Neuron (in vitro differentiated cells): ENCODE results near the gene SCUBE1.

Source experiments
- H2AFZ ChIP-seq: one replicate; pipeline ENCODE4 v1.6.1; 2013; ENCODE audit warnings: low read depth, mild to moderate bottlenecking, inconsistent platforms, low read length, moderate library complexity
- H3K27me3 ChIP-seq: one replicate; pipeline ENCODE4 v1.6.1; 2013; ENCODE audit warnings: low read length; ENCODE audit not compliant: insufficient read depth
- H3K36me3 ChIP-seq: one replicate; pipeline ENCODE4 v1.6.1; 2013; ENCODE audit warnings: low read length; ENCODE audit not compliant: insufficient read depth
- H3K4me1 ChIP-seq: one replicate; pipeline ENCODE4 v1.6.1; 2013; ENCODE audit warnings: low read length; ENCODE audit not compliant: insufficient read depth
- H3K4me3 ChIP-seq: 2 replicates; pipeline ENCODE4 v1.5.1; 2013; ENCODE audit warnings: mild to moderate bottlenecking, low read length, moderate library complexity
- H3K9me3 ChIP-seq: one replicate; pipeline ENCODE4 v1.6.1; 2013; ENCODE audit warnings: low read length

The SCUBE1 gene

DNA sequence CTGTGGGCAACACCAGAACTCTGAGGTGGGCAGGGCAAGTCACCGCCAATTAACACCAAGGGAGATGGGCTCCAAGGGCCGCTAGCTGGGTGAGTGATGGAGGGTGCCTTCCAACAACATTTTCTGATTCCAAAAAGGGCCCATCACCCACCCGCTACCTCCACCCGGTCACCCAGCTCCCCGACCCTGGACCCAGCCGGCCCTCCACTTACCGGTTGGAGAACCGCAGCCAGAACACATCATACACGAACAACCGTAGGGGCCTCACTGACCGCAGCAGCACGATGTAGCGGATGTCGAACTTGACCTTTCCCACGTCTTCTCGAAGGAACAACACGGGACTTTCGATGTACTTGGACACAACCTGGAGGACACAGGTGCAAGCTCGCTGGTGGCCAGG is 171.0 kb downstream of the SCUBE1 start:
- H3K27me3 ChIP-seq, result no peaks in the 10 kb centered on the region
- H2AFZ ChIP-seq, result no peak overlapping the region
- H3K4me3 ChIP-seq, result no peak overlapping the region
- H3K4me1 ChIP-seq, result no peaks in the 10 kb centered on the region
- H3K9me3 ChIP-seq, result no peaks in the 10 kb centered on the region
- peaks cover 78% of the 10 kb centered on the region for H3K36me3 ChIP-seq

DNA sequence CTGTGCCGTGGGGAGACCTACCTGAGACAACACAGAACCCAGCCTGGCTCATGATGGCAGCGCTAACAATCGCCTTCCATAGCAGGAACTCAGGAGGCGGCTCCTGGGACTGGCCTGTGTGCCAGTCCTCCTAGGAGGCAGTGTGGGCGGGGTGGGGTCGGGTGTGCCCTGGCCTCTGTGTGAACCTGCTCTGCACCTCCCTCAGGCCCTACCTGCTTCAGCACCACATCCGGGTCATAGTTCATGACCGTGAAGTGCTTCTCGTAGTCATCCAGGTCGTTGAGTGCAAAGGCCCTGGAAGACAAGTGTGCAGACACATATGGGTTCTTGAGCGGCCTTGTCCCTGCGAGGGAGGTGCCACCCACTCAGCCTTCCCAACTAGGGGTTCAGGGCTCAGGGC is 171.6 kb downstream of the SCUBE1 start:
- no peaks in the 10 kb centered on the region for H3K4me1 ChIP-seq
- H2AFZ ChIP-seq, result no peak overlapping the region
- H3K9me3 ChIP-seq, result no peaks in the 10 kb centered on the region
- no peak overlapping the region for H3K4me3 ChIP-seq
- peaks cover 79% of the 10 kb centered on the region for H3K36me3 ChIP-seq
- H3K27me3 ChIP-seq, result no peaks in the 10 kb centered on the region

DNA sequence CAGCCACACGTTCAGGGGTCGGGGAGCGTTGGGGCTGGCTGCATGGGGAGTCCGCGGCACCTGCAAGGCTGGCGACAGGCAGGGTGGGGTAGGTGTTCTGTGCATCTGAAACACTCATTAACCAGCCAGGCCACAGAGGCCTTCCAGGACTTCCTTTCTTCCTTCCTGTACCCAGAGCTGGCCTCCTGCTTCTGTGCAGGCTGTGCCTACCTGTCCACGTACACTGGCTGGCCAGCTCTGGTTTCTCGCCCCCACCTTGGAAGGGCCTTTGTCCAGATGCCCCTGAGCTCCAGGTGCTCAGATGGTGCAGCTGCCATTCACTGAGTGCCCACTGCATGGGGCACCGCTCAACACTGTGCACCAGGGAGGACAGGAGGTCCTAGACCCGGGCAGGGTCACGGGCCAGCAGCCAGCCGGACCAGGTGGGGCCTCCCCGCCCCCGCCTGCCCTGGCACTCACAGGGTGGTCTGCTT is 172.1 kb downstream of the SCUBE1 start:
- no peaks in the 10 kb centered on the region for H3K9me3 ChIP-seq
- no peak overlapping the region for H2AFZ ChIP-seq
- H3K4me1 ChIP-seq, result no peaks in the 10 kb centered on the region
- peaks cover 75% of the 10 kb centered on the region for H3K36me3 ChIP-seq
- no peak overlapping the region for H3K4me3 ChIP-seq
- no peaks in the 10 kb centered on the region for H3K27me3 ChIP-seq

DNA sequence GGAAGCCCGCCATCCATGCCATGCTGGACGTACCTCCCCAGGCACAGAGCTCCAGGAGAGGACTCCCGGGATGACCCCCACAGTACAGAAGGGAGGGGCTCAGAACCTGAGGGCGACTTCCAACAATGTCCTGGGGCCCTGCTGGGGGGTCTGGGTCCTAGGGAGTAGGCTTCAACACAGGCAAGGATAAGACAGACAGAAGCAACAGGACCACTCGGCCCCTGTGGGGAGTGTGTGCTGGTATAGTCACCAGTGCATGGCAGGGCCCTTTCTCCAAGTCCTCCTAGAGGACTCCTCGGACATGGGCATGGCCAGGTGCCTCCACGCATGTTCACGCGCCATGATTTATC is 173.1 kb downstream of the SCUBE1 start:
- Histone ChIP-seq H3K4me1 (no peaks in the 10 kb centered on the region), H3K9me3 (no peaks in the 10 kb centered on the region), H3K4me3 (no peak overlapping the region), H3K27me3 (no peaks in the 10 kb centered on the region), H2AFZ (no peak overlapping the region), H3K36me3 (peaks cover 70% of the 10 kb centered on the region)

DNA sequence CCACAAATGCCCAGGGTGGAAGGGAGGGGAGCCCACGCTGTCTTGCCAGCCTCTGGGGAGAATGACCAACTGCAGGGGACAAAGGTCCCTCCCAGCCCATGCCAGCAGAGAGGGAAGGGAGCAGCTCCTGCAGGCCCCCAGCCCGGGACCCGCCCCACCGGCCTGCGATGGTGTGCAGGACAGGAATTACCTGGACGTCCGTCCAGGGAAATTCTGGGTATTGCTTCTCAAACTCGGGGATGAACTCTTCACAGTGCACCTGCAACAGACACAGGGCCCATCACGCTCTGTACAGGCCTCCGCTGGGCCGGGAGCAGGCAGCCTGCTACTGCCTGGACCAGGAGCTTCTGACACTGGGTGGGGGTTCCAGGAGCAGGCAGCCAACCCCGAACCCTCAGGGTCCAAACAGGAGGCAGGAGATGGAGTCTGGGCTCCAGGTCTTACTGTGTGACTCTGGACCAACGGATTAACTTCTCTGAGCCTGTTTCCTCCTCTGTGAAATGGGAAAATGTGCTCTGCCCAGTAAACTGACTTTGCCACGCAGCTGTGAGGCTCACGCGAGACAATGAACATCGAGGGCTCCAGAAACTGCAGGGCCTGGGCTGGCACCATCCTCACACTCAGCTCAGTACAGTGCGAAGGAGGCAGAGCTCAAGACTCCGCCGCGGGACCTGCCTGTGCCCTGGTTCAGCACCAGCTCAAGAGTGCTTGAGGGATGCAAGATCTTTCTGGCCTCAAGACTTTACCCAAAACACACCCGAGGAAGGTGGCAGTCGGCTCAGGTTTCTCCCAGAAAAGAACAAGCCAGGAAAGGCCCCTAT is 173.7 kb downstream of the SCUBE1 start:
- no peaks in the 10 kb centered on the region for H3K4me1 ChIP-seq
- peaks cover 65% of the 10 kb centered on the region for H3K36me3 ChIP-seq
- H3K9me3 ChIP-seq, result no peaks in the 10 kb centered on the region
- no peaks in the 10 kb centered on the region for H3K27me3 ChIP-seq
- no peak overlapping the region for H2AFZ ChIP-seq
- H3K4me3 ChIP-seq, result no peak overlapping the region

DNA sequence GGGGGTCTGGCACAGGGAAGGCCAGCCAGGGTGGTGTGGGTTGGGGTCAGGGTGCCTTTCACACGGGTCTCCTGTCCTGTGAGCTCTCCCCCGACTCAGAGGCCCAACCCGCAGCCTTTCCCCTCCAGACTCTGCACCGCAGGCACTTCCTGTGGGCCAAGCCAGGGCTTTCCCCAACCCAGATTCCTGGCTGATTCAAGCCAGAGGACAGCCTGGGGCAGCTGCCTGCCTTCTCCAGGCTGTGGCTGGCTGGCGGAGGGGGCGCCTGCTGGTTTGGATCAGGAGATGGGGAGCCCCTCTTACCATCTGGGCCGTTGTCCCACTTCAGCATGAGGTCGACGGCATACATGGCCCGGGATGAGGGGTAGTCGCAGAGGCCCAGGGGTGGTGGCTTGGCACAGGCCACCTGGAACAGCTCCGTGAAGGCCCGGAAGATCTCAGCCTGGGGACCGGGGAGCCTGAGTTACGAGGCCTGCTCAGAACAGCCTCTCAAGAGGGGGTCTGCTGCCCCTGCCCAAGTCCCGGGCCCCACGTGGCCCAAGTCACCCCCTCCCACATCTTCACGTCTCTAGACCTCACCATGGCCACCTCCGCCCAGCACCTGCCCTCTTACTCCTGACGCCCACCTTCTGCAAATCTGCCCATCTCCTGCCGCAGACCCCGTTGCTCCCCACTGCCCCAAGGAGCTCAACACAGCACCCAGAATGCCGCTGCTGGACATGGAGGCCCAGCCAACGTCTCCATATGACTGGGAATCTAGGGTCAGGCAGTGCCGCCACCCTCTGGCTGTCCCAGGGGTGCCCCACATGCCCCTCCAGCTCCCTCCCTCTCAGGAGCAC is 174.5 kb downstream of the SCUBE1 start:
- Histone ChIP-seq H3K27me3 (no peaks in the 10 kb centered on the region), H3K36me3 (peaks cover 57% of the 10 kb centered on the region), H3K4me3 (no peak overlapping the region), H3K4me1 (peaks cover 2% of the 10 kb centered on the region), H3K9me3 (no peaks in the 10 kb centered on the region), H2AFZ (no peak overlapping the region)

DNA sequence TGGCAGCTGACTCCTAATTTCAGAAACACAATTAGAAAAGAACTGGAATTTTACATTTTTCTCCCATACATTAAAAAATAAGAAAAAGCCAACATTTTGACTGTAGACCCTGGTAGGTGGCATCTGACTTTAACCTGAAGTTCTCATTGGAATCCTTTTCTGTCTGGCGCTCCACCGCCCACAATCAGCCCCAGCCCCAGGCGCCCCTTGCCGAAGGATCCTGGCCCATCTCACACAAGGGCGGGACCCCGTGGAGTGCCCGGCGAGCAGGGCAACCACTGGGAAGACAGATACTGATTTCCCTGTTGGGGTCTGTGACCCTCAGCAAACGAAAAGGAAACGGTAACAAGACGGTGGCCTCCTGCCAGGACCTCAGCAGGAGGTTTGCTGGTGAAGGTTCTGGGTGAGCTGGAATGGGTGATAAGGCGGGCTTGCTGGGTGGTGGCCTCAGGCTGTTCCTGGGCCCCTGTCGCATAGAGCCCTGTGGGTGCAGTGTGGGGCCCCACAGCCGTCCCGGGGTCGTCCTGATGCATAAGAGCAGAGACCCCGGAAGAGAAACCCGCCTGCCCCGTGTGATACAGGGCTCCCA is 176.1 kb downstream of the SCUBE1 start:
- H3K9me3 ChIP-seq, result no peaks in the 10 kb centered on the region
- no peaks in the 10 kb centered on the region for H3K27me3 ChIP-seq
- no peak overlapping the region for H3K4me3 ChIP-seq
- H3K4me1 ChIP-seq, result peaks cover 4% of the 10 kb centered on the region
- H3K36me3 ChIP-seq, result peaks cover 47% of the 10 kb centered on the region
- no peak overlapping the region for H2AFZ ChIP-seq

DNA sequence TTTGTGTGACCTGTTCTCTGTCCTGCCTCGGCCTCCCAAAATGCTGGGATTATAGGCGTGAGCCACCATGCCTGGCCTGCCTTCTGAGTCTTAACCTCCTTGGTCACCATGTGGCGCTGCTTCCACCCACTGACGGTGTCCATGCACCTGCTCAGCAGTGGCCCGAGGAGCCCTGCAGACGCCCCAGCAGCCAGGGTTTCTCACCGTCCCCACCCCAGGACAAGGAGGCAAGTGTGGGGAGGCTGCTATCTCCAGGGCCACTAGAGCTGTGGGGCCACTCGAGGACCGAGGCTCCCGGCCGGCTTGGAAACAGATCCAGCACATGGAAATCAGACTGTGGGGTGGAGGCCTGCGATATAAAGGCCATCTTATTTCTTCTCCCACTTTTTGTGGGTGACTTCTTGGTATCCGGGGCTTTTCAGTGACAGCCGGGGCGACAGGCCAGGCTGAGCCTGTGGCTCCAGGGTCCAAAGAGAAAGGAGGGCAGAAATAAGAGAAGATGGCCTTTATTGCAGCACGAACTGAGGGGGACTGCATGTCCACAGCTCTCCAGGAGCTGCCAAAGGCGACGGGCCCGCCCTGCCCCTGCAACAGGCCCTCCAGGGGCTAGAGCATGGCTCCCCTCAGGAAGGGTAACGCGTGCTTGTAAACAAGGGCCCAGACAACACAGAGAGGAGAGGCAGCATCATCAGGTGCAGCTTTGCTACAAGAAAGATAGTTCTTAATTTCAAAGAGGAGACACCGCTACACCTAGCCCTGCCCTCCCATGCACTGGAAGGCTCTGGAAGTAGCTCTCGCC is 176.8 kb downstream of the SCUBE1 start:
- Histone ChIP-seq H3K9me3 (no peaks in the 10 kb centered on the region), H3K4me3 (no peak overlapping the region), H2AFZ (no peak overlapping the region), H3K36me3 (peaks cover 39% of the 10 kb centered on the region), H3K4me1 (peaks cover 4% of the 10 kb centered on the region), H3K27me3 (no peaks in the 10 kb centered on the region)

DNA sequence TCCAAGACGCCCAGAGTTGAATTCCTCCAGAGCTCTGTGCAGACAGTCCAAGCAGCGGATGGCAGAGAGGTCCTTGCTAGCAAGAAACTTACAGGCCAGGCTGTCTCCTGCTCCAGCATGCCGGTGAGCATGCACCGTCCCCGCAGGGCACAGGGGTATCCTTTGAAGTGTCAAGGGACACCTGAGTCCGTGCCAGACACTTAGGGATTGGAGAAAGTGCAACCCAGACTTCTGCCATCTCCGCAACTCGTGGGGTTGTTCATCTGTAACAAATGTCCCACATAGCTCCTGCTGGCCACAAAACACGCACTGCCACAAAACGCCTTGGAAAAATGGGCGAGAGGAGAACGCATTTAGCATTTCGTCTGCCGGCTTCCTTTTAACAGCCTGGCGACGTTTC is 178.5 kb downstream of the SCUBE1 start:
- H3K4me3 ChIP-seq, result no peak overlapping the region
- H3K36me3 ChIP-seq, result peaks cover 25% of the 10 kb centered on the region
- H3K27me3 ChIP-seq, result no peaks in the 10 kb centered on the region
- no peaks in the 10 kb centered on the region for H3K9me3 ChIP-seq
- peaks cover 7% of the 10 kb centered on the region for H3K4me1 ChIP-seq
- no peak overlapping the region for H2AFZ ChIP-seq

DNA sequence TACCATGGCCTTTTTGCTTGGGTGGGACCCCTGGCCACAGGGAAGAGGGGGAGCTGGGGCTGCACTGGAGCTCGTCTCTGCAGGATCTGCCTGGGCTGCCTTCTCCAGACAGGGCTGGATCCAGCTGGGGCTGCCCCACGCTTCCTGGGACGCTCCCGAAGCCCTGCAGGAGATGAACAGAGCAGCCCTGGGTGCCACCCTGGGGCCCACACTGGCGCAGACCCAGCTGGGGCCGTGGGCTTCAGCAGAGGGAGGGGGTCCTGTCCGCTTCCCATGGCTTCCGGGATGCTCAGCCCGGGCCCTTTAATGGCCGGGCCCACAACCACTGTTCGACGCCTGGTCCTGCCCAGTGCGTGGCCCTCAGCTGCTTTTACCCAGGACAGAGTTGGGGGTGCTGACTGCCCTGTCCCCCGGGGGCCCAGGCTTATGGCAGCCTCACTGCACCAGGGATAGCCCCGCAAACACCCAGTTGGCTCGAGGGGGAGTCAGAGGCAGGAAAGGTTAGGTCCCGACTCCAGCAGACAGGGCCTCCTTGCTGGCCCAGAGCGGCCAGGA is 179.9 kb downstream of the SCUBE1 start:
- H3K36me3 ChIP-seq, result peaks cover 12% of the 10 kb centered on the region
- no peak overlapping the region for H3K4me3 ChIP-seq
- H3K27me3 ChIP-seq, result no peaks in the 10 kb centered on the region
- no peaks in the 10 kb centered on the region for H3K9me3 ChIP-seq
- H2AFZ ChIP-seq, result no peak overlapping the region
- H3K4me1 ChIP-seq, result peaks cover 9% of the 10 kb centered on the region

DNA sequence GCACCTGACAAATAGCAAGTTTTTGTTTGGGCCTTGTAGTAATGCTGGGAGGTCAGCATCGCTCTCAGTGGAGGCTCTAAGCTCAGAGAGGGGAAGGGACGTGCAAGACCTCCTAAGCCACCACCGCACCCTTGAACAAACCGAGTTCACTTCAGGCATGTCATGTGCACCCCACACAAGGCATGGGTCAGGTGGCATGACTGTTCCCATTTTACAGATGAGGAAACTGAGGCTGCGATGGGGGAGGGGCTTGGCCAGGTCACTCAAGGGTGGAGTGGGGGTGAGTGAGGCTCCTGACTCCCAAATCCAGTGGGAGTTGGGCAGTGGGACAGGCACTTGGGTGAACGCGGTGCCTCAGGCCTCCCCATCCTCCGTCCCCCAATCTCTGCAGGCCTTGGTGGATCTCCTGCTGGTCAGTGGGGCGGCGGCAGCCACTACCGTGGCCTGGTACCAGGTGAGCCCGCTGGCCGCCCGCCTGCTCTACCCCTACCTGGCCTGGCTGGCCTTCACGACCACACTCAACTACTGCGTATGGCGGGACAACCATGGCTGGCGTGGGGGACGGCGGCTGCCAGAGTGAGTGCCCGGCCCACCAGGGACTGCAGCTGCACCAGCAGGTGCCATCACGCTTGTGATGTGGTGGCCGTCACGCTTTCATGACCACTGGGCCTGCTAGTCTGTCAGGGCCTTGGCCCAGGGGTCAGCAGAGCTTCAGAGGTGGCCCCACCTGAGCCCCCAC is 180.6 kb downstream of the SCUBE1 start:
- H3K36me3 ChIP-seq, result peaks cover 4% of the 10 kb centered on the region
- H3K27me3 ChIP-seq, result no peaks in the 10 kb centered on the region
- no peaks in the 10 kb centered on the region for H3K9me3 ChIP-seq
- H3K4me3 ChIP-seq, result no peak overlapping the region
- no peak overlapping the region for H2AFZ ChIP-seq
- H3K4me1 ChIP-seq, result peaks cover 9% of the 10 kb centered on the region
